OCI-LY1 (cell line): ENCODE results near the gene DNAH9.

Experiments
- H2AFZ ChIP-seq: fragments of 200-600 bp; sonication (generic), shearing (Covaris generic); 2 replicates; pipeline ENCODE4 v1.6.0; 2014; ENCODE audit warnings: antibody characterized with exemption, mild to moderate bottlenecking, low read length
- H3F3A ChIP-seq: fragments of 200-600 bp; sonication (generic), shearing (Covaris generic); 2 replicates; pipeline ENCODE4 v1.6.0; 2014; ENCODE audit warnings: mild to moderate bottlenecking, antibody characterized with exemption, low read length, moderate library complexity; ENCODE audit not compliant: insufficient read depth
- H3K27ac ChIP-seq: fragments of 200-600 bp; sonication (generic); 2 replicates; pipeline ENCODE4 v1.5.1; 2014; ENCODE audit warnings: low read length, mixed run types, mild to moderate bottlenecking, low read depth; ENCODE audit not compliant: poor library complexity, severe bottlenecking
- H3K27me3 ChIP-seq: fragments of 200-600 bp; sonication (generic); 2 replicates; pipeline ENCODE4 v1.6.0; 2014; ENCODE audit warnings: antibody characterized with exemption, mild to moderate bottlenecking, low read length, moderate library complexity; ENCODE audit not compliant: insufficient read depth
- H3K36me3 ChIP-seq: fragments of 200-600 bp; sonication (generic); 2 replicates; pipeline ENCODE4 v1.6.1; 2014; ENCODE audit warnings: mild to moderate bottlenecking, antibody characterized with exemption, low read length, moderate library complexity, mixed read lengths; ENCODE audit not compliant: insufficient read depth
- H3K4me1 ChIP-seq: fragments of 200-600 bp; sonication (generic); 2 replicates; pipeline ENCODE4 v1.5.1; 2014; ENCODE audit warnings: mild to moderate bottlenecking, low read length, moderate library complexity; ENCODE audit not compliant: insufficient read depth, severe bottlenecking
- H3K4me2 ChIP-seq: fragments of 200-600 bp; sonication (generic), shearing (Covaris generic); 2 replicates; pipeline ENCODE4 v1.6.1; 2014; ENCODE audit warnings: low read length
- H3K4me3 ChIP-seq: fragments of 200-600 bp; sonication (generic); 2 replicates; pipeline ENCODE4 v1.5.1; 2014; ENCODE audit warnings: low read length, low read depth, mild to moderate bottlenecking, mixed read lengths; ENCODE audit not compliant: poor library complexity, severe bottlenecking
- H3K79me2 ChIP-seq: fragments of 200-600 bp; shearing (Covaris generic); 2 replicates; pipeline ENCODE4 v1.6.1; 2016; ENCODE audit warnings: mixed run types, low read length, mixed read lengths; ENCODE audit not compliant: insufficient read depth
- H3K9ac ChIP-seq: fragments of 200-600 bp; sonication (generic), shearing (Covaris generic); 2 replicates; pipeline ENCODE4 v1.6.1; 2014; ENCODE audit warnings: mild to moderate bottlenecking, low read length, mixed read lengths
- H3K9me2 ChIP-seq: fragments of 200-600 bp; sonication (generic), shearing (Covaris generic); 2 replicates; pipeline ENCODE4 v1.6.1; 2014; ENCODE audit warnings: low read depth, mild to moderate bottlenecking, low read length, mixed read lengths
- H3K9me3 ChIP-seq: fragments of 200-600 bp; shearing (Covaris generic); 2 replicates; pipeline ENCODE4 v1.6.1; 2014; ENCODE audit warnings: low read length, mixed read lengths
- H4K20me1 ChIP-seq: fragments of 200-600 bp; sonication (generic), shearing (Covaris generic); 2 replicates; pipeline ENCODE4 v1.6.0; 2016; ENCODE audit warnings: mild to moderate bottlenecking, low read length; ENCODE audit not compliant: insufficient read depth
- EZH2 ChIP-seq: fragments of 200-600 bp; sonication (generic), shearing (Covaris generic); IDR thresholded peaks from 2 replicates; pipeline ENCODE4 v1.8.0; 2017; ENCODE audit warnings: borderline replicate concordance, mixed run types, mild to moderate bottlenecking, antibody characterized with exemption, low read length, moderate library complexity, mixed read lengths
- TF ChIP-seq, protein P1 (sequence below): fragments of 200-600 bp; sonication (generic), shearing (Covaris generic); IDR thresholded peaks from 2 replicates; pipeline ENCODE4 v1.5.1; 2017; ENCODE audit warnings: mild to moderate bottlenecking, antibody characterized with exemption, low read length, moderate library complexity, mixed read lengths

Gene DNAH9

DNA sequence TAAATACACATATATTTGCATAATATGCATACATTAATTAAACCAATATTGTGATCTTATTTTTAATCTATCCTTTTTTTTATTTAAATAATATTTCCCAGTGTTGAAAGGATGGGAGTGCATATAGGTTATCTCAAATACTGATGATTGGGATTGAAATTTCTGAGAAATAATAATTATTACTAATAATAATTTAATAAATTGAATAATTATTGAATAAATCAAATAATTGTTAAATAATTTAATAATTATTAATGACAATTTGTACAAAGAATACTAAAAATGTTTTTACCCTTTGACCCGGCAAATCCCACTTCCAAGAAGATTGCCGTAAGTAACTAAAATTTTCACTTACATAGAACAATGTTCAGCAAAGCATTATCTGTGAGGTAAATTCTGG lies 250.1 kb downstream of the DNAH9 start:
- Histone ChIP-seq H3K4me1 (no peaks in the 10 kb centered on the region), H3K4me3 (no peak overlapping the region), H3K27me3 (no peaks in the 10 kb centered on the region), H3K79me2 (no peaks in the 10 kb centered on the region), H2AFZ (no peak overlapping the region), H3K9ac (no peak overlapping the region), H3K4me2 (no peak overlapping the region), H3K9me2 (no peaks in the 10 kb centered on the region), H3K27ac (no peak overlapping the region), H4K20me1 (no peaks in the 10 kb centered on the region), H3K9me3 (no peaks in the 10 kb centered on the region), H3K36me3 (no peaks in the 10 kb centered on the region), H3F3A (no peaks in the 10 kb centered on the region)
- TF ChIP-seq, protein P1, sequence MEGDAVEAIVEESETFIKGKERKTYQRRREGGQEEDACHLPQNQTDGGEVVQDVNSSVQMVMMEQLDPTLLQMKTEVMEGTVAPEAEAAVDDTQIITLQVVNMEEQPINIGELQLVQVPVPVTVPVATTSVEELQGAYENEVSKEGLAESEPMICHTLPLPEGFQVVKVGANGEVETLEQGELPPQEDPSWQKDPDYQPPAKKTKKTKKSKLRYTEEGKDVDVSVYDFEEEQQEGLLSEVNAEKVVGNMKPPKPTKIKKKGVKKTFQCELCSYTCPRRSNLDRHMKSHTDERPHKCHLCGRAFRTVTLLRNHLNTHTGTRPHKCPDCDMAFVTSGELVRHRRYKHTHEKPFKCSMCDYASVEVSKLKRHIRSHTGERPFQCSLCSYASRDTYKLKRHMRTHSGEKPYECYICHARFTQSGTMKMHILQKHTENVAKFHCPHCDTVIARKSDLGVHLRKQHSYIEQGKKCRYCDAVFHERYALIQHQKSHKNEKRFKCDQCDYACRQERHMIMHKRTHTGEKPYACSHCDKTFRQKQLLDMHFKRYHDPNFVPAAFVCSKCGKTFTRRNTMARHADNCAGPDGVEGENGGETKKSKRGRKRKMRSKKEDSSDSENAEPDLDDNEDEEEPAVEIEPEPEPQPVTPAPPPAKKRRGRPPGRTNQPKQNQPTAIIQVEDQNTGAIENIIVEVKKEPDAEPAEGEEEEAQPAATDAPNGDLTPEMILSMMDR = no peak
- no peak for TF ChIP-seq EZH2

GRCh38 chr17:11852231-11852630 lies 254.0 kb downstream of the DNAH9 start:
- Histone ChIP-seq H3K27ac (no peak overlapping the region), H3K9ac (no peak overlapping the region), H3K79me2 (no peaks in the 10 kb centered on the region), H3K9me3 (no peaks in the 10 kb centered on the region), H3K4me1 (no peaks in the 10 kb centered on the region), H3K27me3 (no peaks in the 10 kb centered on the region), H4K20me1 (no peaks in the 10 kb centered on the region), H3K4me3 (no peak overlapping the region), H3K4me2 (no peak overlapping the region), H3K36me3 (no peaks in the 10 kb centered on the region), H3K9me2 (no peaks in the 10 kb centered on the region), H2AFZ (no peak overlapping the region), H3F3A (no peaks in the 10 kb centered on the region)
- no peak for TF ChIP-seq EZH2
- TF ChIP-seq, protein P1 = no peak

- no peaks in the 10 kb centered on the region for H4K20me1 ChIP-seq
- H3K9ac ChIP-seq = no peak overlapping the region
- no peak overlapping the region for H3K27ac ChIP-seq
- H3K36me3 ChIP-seq = no peaks in the 10 kb centered on the region
- no peak overlapping the region for H3K4me3 ChIP-seq
- no peaks in the 10 kb centered on the region for H3K4me1 ChIP-seq
- H3K79me2 ChIP-seq = no peaks in the 10 kb centered on the region
- TF ChIP-seq, protein P1 = no peak
- TF ChIP-seq EZH2 = no peak
- no peaks in the 10 kb centered on the region for H3K9me2 ChIP-seq
- H2AFZ ChIP-seq = no peak overlapping the region
- H3K9me3 ChIP-seq = no peaks in the 10 kb centered on the region
- no peaks in the 10 kb centered on the region for H3F3A ChIP-seq
- no peaks in the 10 kb centered on the region for H3K27me3 ChIP-seq
- H3K4me2 ChIP-seq = no peak overlapping the region
Measured at GRCh38 chr17:11852912-11853311, 254.6 kb downstream of the DNAH9 start.
